K562 (cell line): Measurements from ENCODE around the gene ZFP2. TPM values are rescaled to one million over a fixed set of nuclear protein-coding genes. Genes with fewer than 3 reads are reported as not detected.

Experiments
- ATAC-seq: fragments of 200-7000 bp; cut with Tn5 transposase; 3 replicates; pipeline ENCODE4 v1.9.1; 2020; ENCODE audit warnings: moderate library complexity
- BruUV-seq: library from RNA; stranded (reverse); fragments of 400-500 nt; replicated peaks from 2 replicates; lab custom pipeline; 2021; lab: Mats Ljungman, UMichigan
- CTCF ChIA-PET: fragments of 300-600 bp; formaldehyde crosslinking; extraction: SDS; loops from one replicate; lab custom pipeline; 2021; ENCODE audit warnings: low intra/inter-chr PET ratio; lab: Yijun Ruan, JAX
- POLR2A ChIA-PET: fragments of 300-600, 350-650 bp; sonication (Branson Sonifier 250); formaldehyde crosslinking; extraction: SDS; loops from one replicate; lab custom pipeline; 2021; ENCODE audit warnings: antibody characterized with exemption, inconsistent platforms; lab: Yijun Ruan, JAX
- DNase-seq, 4 experiments: peaks; one replicate each; pipeline versions ENCODE4 v3.0.0 to v3.0.0-alpha.2; 2011 to 2018; ENCODE audit warnings: low spot score in 3 of 4, mixed read lengths in 3 of 4; ENCODE audit errors: extremely low read depth in 1 of 4
- FAIRE-seq: peaks from 2 replicates; lab custom pipeline; 2011; peaks lifted over from hg19 to GRCh38; lab: Jason Lieb, UNC
- H2AFZ ChIP-seq: 2 replicates; pipeline ENCODE4 v1.6.0; 2011; ENCODE audit warnings: low read depth, low read length, control low read depth, inconsistent platforms
- H3K27ac ChIP-seq: fragments of 200-600 bp; 3 replicates; pipeline ENCODE4 v1.8.0; 2011; ENCODE audit warnings: low read depth, mild to moderate bottlenecking, control low read depth, inconsistent platforms, low read length, moderate library complexity, mixed read lengths; ENCODE audit errors: extremely low read depth
- H3K27me3 ChIP-seq, 2 experiments: fragments of 300-600 bp in 1 of 2; 2 replicates in 1 of 2; 3 replicates in 1 of 2; pipeline versions ENCODE4 v1.6.0 to v1.8.0; 2011; ENCODE audit warnings: inconsistent platforms in 2 of 2, low read length in 2 of 2, mild to moderate bottlenecking in 1 of 2, mixed read lengths in 1 of 2, moderate library complexity in 1 of 2; ENCODE audit not compliant: control insufficient read depth in 2 of 2, insufficient read depth in 2 of 2
- H3K36me3 ChIP-seq: fragments of 300-600 bp; 3 replicates; pipeline ENCODE4 v1.8.0; 2011; ENCODE audit warnings: mild to moderate bottlenecking, low read length, inconsistent platforms; ENCODE audit not compliant: control insufficient read depth, insufficient read depth
- H3K4me1 ChIP-seq, 2 experiments: fragments of 200-600 bp in 1 of 2; replicated peaks in 1 of 2; 2 replicates in 1 of 2; 3 replicates in 1 of 2; pipeline versions ENCODE4 v1.5.1 to v1.8.0; 2011; ENCODE audit warnings: inconsistent platforms in 2 of 2, low read length in 2 of 2, mild to moderate bottlenecking in 1 of 2, mixed read lengths in 1 of 2, moderate library complexity in 1 of 2; ENCODE audit not compliant: control insufficient read depth in 2 of 2, insufficient read depth in 2 of 2
- H3K4me2 ChIP-seq: 2 replicates; pipeline ENCODE4 v1.6.1; 2011; ENCODE audit warnings: low read length, control low read depth, inconsistent platforms, mixed read lengths; ENCODE audit not compliant: insufficient read depth
- H3K4me3 ChIP-seq: fragments of 200-600 bp; sonication (generic), shearing (Covaris generic); 2 replicates; pipeline ENCODE4 v1.5.1; 2016; ENCODE audit warnings: control low read depth, inconsistent platforms
- H3K79me2 ChIP-seq: fragments of 200-600 bp; 3 replicates; pipeline ENCODE4 v1.8.0; 2011; ENCODE audit warnings: low read length, inconsistent platforms; ENCODE audit not compliant: control insufficient read depth, insufficient read depth
- H3K9ac ChIP-seq, 2 experiments: 2 replicates each; pipeline versions ENCODE4 v1.6.0 to v1.6.1; 2011; ENCODE audit warnings: low read depth in 2 of 2, low read length in 2 of 2, control low read depth in 1 of 2, inconsistent platforms in 1 of 2, mild to moderate bottlenecking in 1 of 2, mixed read lengths in 1 of 2; ENCODE audit not compliant: insufficient read depth in 1 of 2
- H3K9me1 ChIP-seq: one replicate; pipeline ENCODE4 v1.6.0; 2011; ENCODE audit warnings: inconsistent platforms, mild to moderate bottlenecking, low read length, moderate library complexity; ENCODE audit not compliant: control insufficient read depth, insufficient read depth
- H3K9me3 ChIP-seq: replicated peaks from 2 replicates; pipeline ENCODE4 v1.5.1; 2011; ENCODE audit warnings: low read depth, low read length, inconsistent platforms; ENCODE audit not compliant: control insufficient read depth, insufficient read depth
- H4K20me1 ChIP-seq: replicated peaks from 2 replicates; pipeline ENCODE4 v1.6.1; 2011; ENCODE audit warnings: low read length, inconsistent platforms, mixed read lengths; ENCODE audit not compliant: control insufficient read depth, insufficient read depth
- ARHGAP35 ChIP-seq: fragments of 450-650 bp; IDR thresholded peaks from 2 replicates; pipeline ENCODE4 v1.6.1; 2018; ENCODE audit not compliant: partially characterized antibody
- FOXK2 ChIP-seq, 2 experiments: fragments of 450-650 bp; IDR thresholded peaks in 1 of 2; conservative IDR thresholded peaks in 1 of 2; 2 replicates each; pipeline ENCODE4 v1.6.1; 2016; ENCODE audit warnings: low read depth in 2 of 2, mild to moderate bottlenecking in 1 of 2
- JUND ChIP-seq, 2 experiments: IDR thresholded peaks; 2 replicates in 1 of 2; 3 replicates in 1 of 2; pipeline ENCODE4 v1.6.1; 2011; ENCODE audit warnings: borderline replicate concordance in 2 of 2, low read depth in 2 of 2, low read length in 2 of 2, improper control_type of control experiment in 1 of 2, missing biosample characterization in 1 of 2, missing genetic modification characterization in 1 of 2, missing genetic modification reagents in 1 of 2
- ZNF24 ChIP-seq: fragments of 450-650 bp; IDR thresholded peaks from 2 replicates; pipeline ENCODE4 v1.6.1; 2016
- ZNF253 ChIP-seq: fragments of 250-450 bp; sonication (Bioruptor Pico); conservative IDR thresholded peaks from 2 replicates; pipeline ENCODE4 v1.6.1; 2021; ENCODE audit warnings: mild to moderate bottlenecking
- WGBS: fragments of 100-300 bp; shearing (Covaris generic); methylation state at CpG from one replicate; pipeline ENCODE4 v1.1.6; 2016; ENCODE audit warnings: low coverage, mixed read lengths; ENCODE audit not compliant: insufficient coverage; ENCODE audit errors: missing lambda C conversion rate; 5-methylcytosine and 5-hydroxymethylcytosine counted together
- in situ Hi-C: fragments of 300-500 bp; cut with MboI; formaldehyde crosslinking; loops from 4 replicates; pipeline ENCODE4 v1.15.0; 2018; ENCODE audit warnings: inconsistent platforms, mixed read lengths
- intact Hi-C: fragments of 100-400 bp; cut with micrococcal nuclease; formaldehyde crosslinking; loops from 2 replicates; pipeline ENCODE4 v1.14.2; 2022
- polyA plus RNA-seq, 8 experiments: library from polyadenylated mRNA; depleted of rRNA in 4 of 8; stranded (reverse) in 5 of 8; unstranded in 3 of 8; fragments of >200 nt; fragmentation: Nextera tagmentation in 2 of 8; fragmentation: Illumina TruSeq in 1 of 8; extraction: Ambion mirVana in 2 of 8; extraction: Trizol in 1 of 8; gene quantifications; 2 replicates each; pipeline versions ENCODE4 v1.2.1 to v1.2.3, GENCODE V29; 2011 to 2014; ENCODE audit warnings: inconsistent platforms in 1 of 8, missing spikeins in 1 of 8
- total RNA-seq, 7 experiments: library from RNA; depleted of rRNA in 6 of 7; stranded (reverse); fragments of >200 nt in 6 of 7; fragmentation: Illumina TruSeq in 2 of 7; extraction: Trizol in 2 of 7; gene quantifications; 2 replicates each; pipeline versions ENCODE4 v1.2.1 to v1.2.3, GENCODE V29; 2011 to 2021; ENCODE audit warnings: low replicate concordance in 1 of 7
- TF ChIP-seq, protein P1 (sequence below): fragments of 250-450 bp; sonication (Bioruptor Pico); IDR thresholded peaks from 2 replicates; pipeline ENCODE4 v1.8.0; 2022; ENCODE audit warnings: moderate library complexity, mild to moderate bottlenecking, inconsistent platforms
- TF ChIP-seq, protein P2 (sequence below): sonication (generic); formaldehyde crosslinking; IDR thresholded peaks from 2 replicates; pipeline ENCODE4 v1.8.0; 2022; ENCODE audit warnings: mild to moderate bottlenecking, missing genetic modification reagents

ZFP2 gene
- total and polyA plus RNA-seq, 9 of the 15 experiments (the other 6 are each of a cell fraction or from before 2014, with no cell fraction given): 0.07 to 0.13 TPM; not detected in 7

- Histone ChIP-seq H3K27me3 (peaks cover 0 to 36% of the 10 kb centered on the region in 2 experiments; a peak in 2 of 5 replicates), H3K9me3 (no peaks in the 10 kb centered on the region), H3K4me3 (no peak overlapping the region), H3K4me1 (no peaks in the 10 kb centered on the region; a peak in 1 of 5 replicates), H3K9ac (no peak overlapping the region), H3K9me1 (no peaks in the 10 kb centered on the region), H2AFZ (no peak overlapping the region), H3K79me2 (no peaks in the 10 kb centered on the region), H4K20me1 (no peaks in the 10 kb centered on the region), H3K4me2 (no peak overlapping the region), H3K36me3 (no peaks in the 10 kb centered on the region), H3K27ac (no peak overlapping the region)
- POLR2A ChIA-PET: interaction anchor here (0.7 kb wide), 1 partner anchor 43 kb away, joined by 4 read pairs; the partner anchor contains the start of gene ZNF879
- ATAC-seq (no peak), DNase-seq (no peak), FAIRE-seq (no peak)
- CTCF ChIA-PET: no interaction called here
- 0% methylated on average over 10 of the region's 15 CpGs for WGBS
- no TSS peak for BruUV-seq
- intact Hi-C loops (no loop called here), in situ Hi-C loops (no loop called here)
- TF ChIP-seq JUND (IDR thresholded peaks at IDR 0.05; ENCODE audit: borderline replicate concordance, low read depth, low read length) (no peak), JUND (tag; IDR thresholded peaks at IDR 0.05; ENCODE audit: borderline replicate concordance, low read depth, low read length) (no peak), ARHGAP35 (no peak), ZNF253 (no peak), ZNF24 (no peak), FOXK2 (conservative IDR thresholded peaks at IDR 0.05 in 1 of 2, IDR thresholded peaks at IDR 0.05 in 1 of 2; ENCODE audit: low read depth in 2 of 2) (no peak)
- TF ChIP-seq, protein P1, sequence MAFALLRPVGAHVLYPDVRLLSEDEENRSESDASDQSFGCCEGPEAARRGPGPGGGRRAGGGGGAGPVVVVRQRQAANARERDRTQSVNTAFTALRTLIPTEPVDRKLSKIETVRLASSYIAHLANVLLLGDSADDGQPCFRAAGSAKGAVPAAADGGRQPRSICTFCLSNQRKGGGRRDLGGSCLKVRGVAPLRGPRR (CRISPR knock-in tag): no peak
- TF ChIP-seq, protein P2, sequence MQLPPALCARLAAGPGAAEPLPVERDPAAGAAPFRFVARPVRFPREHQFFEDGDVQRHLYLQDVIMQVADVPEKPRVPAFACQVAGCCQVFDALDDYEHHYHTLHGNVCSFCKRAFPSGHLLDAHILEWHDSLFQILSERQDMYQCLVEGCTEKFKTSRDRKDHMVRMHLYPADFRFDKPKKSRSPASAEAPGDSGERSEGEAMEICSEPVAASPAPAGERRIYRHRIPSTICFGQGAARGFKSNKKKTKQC: no peak
Measured at GRCh38 chr5:178981381-178981780, 85.7 kb downstream of the ZFP2 start.

Other genes with a start within 250 kb of the ZFP2 start
- gene ZNF354A, start 165.3 kb upstream of the ZFP2 start, total RNA-seq (2014; rRNA removed): 3.5 and 5.3 TPM in 2 replicates
- 2.6 TPM in 2 replicates for gene ZNF354A, start 165.3 kb upstream of the ZFP2 start, total RNA-seq (2014; rRNA removed; fragmentation: Illumina TruSeq; extraction: Trizol)
- 2.6 and 2.9 TPM in 2 replicates for gene ZNF354A, start 165.3 kb upstream of the ZFP2 start, total RNA-seq (2015; rRNA removed; fragmentation: Illumina TruSeq; extraction: Trizol)
- gene ZNF354A, start 165.3 kb upstream of the ZFP2 start, total RNA-seq (2021): 3.7 and 4.5 TPM in 2 replicates
- 2.4 and 2.8 TPM in 2 replicates for gene ZNF354A, start 165.3 kb upstream of the ZFP2 start, polyA plus RNA-seq (2011; rRNA removed)
- 1.9 and 3.3 TPM in 2 replicates for gene ZNF354A, start 165.3 kb upstream of the ZFP2 start, polyA plus RNA-seq (2014; fragmentation: Illumina TruSeq; extraction: Trizol)
- gene ZNF354A, start 165.3 kb upstream of the ZFP2 start, polyA plus RNA-seq (2014; fragmentation: Nextera tagmentation; extraction: Ambion mirVana): under 1 TPM; 0.63 to 0.75 TPM
- 2.6 and 3.5 TPM in 2 replicates for gene ZNF354A, start 165.3 kb upstream of the ZFP2 start, polyA plus RNA-seq (2014; rRNA removed)
- gene ZNF354B, start 36.0 kb upstream of the ZFP2 start, total RNA-seq (2014; rRNA removed): 7.1 and 9.2 TPM in 2 replicates
- 10.0 and 14.3 TPM in 2 replicates for gene ZNF354B, start 36.0 kb upstream of the ZFP2 start, total RNA-seq (2014; rRNA removed; fragmentation: Illumina TruSeq; extraction: Trizol)
- gene ZNF354B, start 36.0 kb upstream of the ZFP2 start, total RNA-seq (2015; rRNA removed; fragmentation: Illumina TruSeq; extraction: Trizol): 13.8 and 14.2 TPM in 2 replicates
- gene ZNF354B, start 36.0 kb upstream of the ZFP2 start, total RNA-seq (2021): 9.5 and 11.2 TPM in 2 replicates
- 16.4 and 18.3 TPM in 2 replicates for gene ZNF354B, start 36.0 kb upstream of the ZFP2 start, polyA plus RNA-seq (2011; rRNA removed)
- gene ZNF354B, start 36.0 kb upstream of the ZFP2 start, polyA plus RNA-seq (2014; fragmentation: Illumina TruSeq; extraction: Trizol): 10.7 and 13.3 TPM in 2 replicates
- 1 to 10 TPM; 1.8 to 2.0 TPM for gene ZNF354B, start 36.0 kb upstream of the ZFP2 start, polyA plus RNA-seq (2014; fragmentation: Nextera tagmentation; extraction: Ambion mirVana)
- gene ZNF354B, start 36.0 kb upstream of the ZFP2 start, polyA plus RNA-seq (2014; rRNA removed): 15.6 and 16.2 TPM in 2 replicates
- not detected in 2 replicates for gene ZNF454, start 45.3 kb downstream of the ZFP2 start, total RNA-seq (2014; rRNA removed)
- not detected in 2 replicates for gene ZNF454, start 45.3 kb downstream of the ZFP2 start, total RNA-seq (2014; rRNA removed; fragmentation: Illumina TruSeq; extraction: Trizol)
- gene ZNF454, start 45.3 kb downstream of the ZFP2 start, total RNA-seq (2015; rRNA removed; fragmentation: Illumina TruSeq; extraction: Trizol): not detected in 2 replicates
- not detected in 2 replicates for gene ZNF454, start 45.3 kb downstream of the ZFP2 start, total RNA-seq (2021)
- not detected in 2 replicates for gene ZNF454, start 45.3 kb downstream of the ZFP2 start, polyA plus RNA-seq (2011; rRNA removed)
- gene ZNF454, start 45.3 kb downstream of the ZFP2 start, polyA plus RNA-seq (2014; fragmentation: Illumina TruSeq; extraction: Trizol): not detected in 2 replicates
- gene ZNF454, start 45.3 kb downstream of the ZFP2 start, polyA plus RNA-seq (2014; fragmentation: Nextera tagmentation; extraction: Ambion mirVana): not detected
- not detected in 2 replicates for gene ZNF454, start 45.3 kb downstream of the ZFP2 start, polyA plus RNA-seq (2014; rRNA removed)
- not detected in 2 replicates for gene GRM6, start 99.4 kb downstream of the ZFP2 start, total RNA-seq (2014; rRNA removed)
- gene GRM6, start 99.4 kb downstream of the ZFP2 start, total RNA-seq (2014; rRNA removed; fragmentation: Illumina TruSeq; extraction: Trizol): not detected in 2 replicates
- gene GRM6, start 99.4 kb downstream of the ZFP2 start, total RNA-seq (2015; rRNA removed; fragmentation: Illumina TruSeq; extraction: Trizol): not detected in 2 replicates
- not detected in 2 replicates for gene GRM6, start 99.4 kb downstream of the ZFP2 start, total RNA-seq (2021)
- not detected in 2 replicates for gene GRM6, start 99.4 kb downstream of the ZFP2 start, polyA plus RNA-seq (2011; rRNA removed)
- not detected in 2 replicates for gene GRM6, start 99.4 kb downstream of the ZFP2 start, polyA plus RNA-seq (2014; fragmentation: Illumina TruSeq; extraction: Trizol)
- not detected for gene GRM6, start 99.4 kb downstream of the ZFP2 start, polyA plus RNA-seq (2014; fragmentation: Nextera tagmentation; extraction: Ambion mirVana)
- not detected in 2 replicates for gene GRM6, start 99.4 kb downstream of the ZFP2 start, polyA plus RNA-seq (2014; rRNA removed)
- gene ZNF879, start 127.9 kb downstream of the ZFP2 start, total RNA-seq (2014; rRNA removed): 0.27 and 0.65 TPM in 2 replicates
- 0.51 and 0.77 TPM in 2 replicates for gene ZNF879, start 127.9 kb downstream of the ZFP2 start, total RNA-seq (2014; rRNA removed; fragmentation: Illumina TruSeq; extraction: Trizol)
- 0.80 and 0.90 TPM in 2 replicates for gene ZNF879, start 127.9 kb downstream of the ZFP2 start, total RNA-seq (2015; rRNA removed; fragmentation: Illumina TruSeq; extraction: Trizol)
- 0.18 and 0.63 TPM in 2 replicates for gene ZNF879, start 127.9 kb downstream of the ZFP2 start, total RNA-seq (2021)
- gene ZNF879, start 127.9 kb downstream of the ZFP2 start, polyA plus RNA-seq (2011; rRNA removed): 0.33 TPM in 1 of 2 replicates, not detected in the other
- gene ZNF879, start 127.9 kb downstream of the ZFP2 start, polyA plus RNA-seq (2014; fragmentation: Illumina TruSeq; extraction: Trizol): 0.37 and 0.48 TPM in 2 replicates
- gene ZNF879, start 127.9 kb downstream of the ZFP2 start, polyA plus RNA-seq (2014; fragmentation: Nextera tagmentation; extraction: Ambion mirVana): under 1 TPM; 0.01 to 0.04 TPM
- 0.37 and 0.49 TPM in 2 replicates for gene ZNF879, start 127.9 kb downstream of the ZFP2 start, polyA plus RNA-seq (2014; rRNA removed)
- gene ZNF354C, start 164.5 kb downstream of the ZFP2 start, total RNA-seq (2014; rRNA removed): not detected in 2 replicates
- gene ZNF354C, start 164.5 kb downstream of the ZFP2 start, total RNA-seq (2014; rRNA removed; fragmentation: Illumina TruSeq; extraction: Trizol): 0.04 TPM in 1 of 2 replicates, not detected in the other
- 0.04 TPM in 2 replicates for gene ZNF354C, start 164.5 kb downstream of the ZFP2 start, total RNA-seq (2015; rRNA removed; fragmentation: Illumina TruSeq; extraction: Trizol)
- gene ZNF354C, start 164.5 kb downstream of the ZFP2 start, total RNA-seq (2021): 0.02 and 0.07 TPM in 2 replicates
- 0.01 TPM in 1 of 2 replicates, not detected in the other for gene ZNF354C, start 164.5 kb downstream of the ZFP2 start, polyA plus RNA-seq (2011; rRNA removed)
- 0.03 TPM in 1 of 2 replicates, not detected in the other for gene ZNF354C, start 164.5 kb downstream of the ZFP2 start, polyA plus RNA-seq (2014; fragmentation: Illumina TruSeq; extraction: Trizol)
- gene ZNF354C, start 164.5 kb downstream of the ZFP2 start, polyA plus RNA-seq (2014; fragmentation: Nextera tagmentation; extraction: Ambion mirVana): under 1 TPM; 0.01 TPM
- 0.08 TPM in 1 of 2 replicates, not detected in the other for gene ZNF354C, start 164.5 kb downstream of the ZFP2 start, polyA plus RNA-seq (2014; rRNA removed)